ENCODE data around the gene IMPDH1.

Gene IMPDH1

DNA sequence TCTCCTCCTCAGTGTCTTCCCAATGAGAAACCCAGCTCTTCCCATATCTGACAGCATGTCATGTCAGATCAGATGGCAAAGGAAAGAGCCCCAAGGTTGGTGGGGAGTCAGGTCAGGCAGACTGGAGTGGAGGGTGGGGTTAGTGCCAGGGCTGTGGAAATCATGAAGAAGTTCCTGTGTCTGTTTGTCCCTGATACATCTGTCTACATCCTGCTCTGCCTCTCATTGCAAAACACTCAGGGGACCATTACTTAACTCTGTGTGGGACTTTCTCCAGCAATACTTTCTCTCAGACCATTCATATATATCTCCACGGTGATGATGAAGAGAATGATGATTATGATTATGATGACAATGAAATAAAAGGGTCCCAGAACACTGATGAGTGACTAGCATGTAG is 51.5 kb downstream of the IMPDH1 start:
- no peak for DNase-seq

DNA sequence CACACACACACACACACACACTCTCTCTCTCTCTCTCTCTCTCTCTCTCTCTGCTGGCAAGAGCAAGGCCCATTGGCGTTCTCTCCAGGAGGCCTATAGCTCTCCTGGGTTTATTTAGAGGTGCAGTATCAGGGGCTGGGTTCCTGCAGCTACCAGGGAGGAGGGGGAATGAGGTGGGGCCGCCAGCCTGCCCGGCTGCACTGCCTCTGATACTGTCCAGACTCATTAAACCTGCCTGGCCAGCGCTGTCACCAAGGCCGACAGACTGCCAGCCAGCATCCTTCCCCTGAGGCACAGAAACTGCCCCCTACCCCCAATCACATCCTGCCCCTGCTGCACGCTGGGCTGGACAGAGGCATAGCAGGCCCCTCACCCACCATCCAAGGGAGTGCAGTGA is 52.6 kb downstream of the IMPDH1 start:
- DNase-seq = no peak

GRCh38 chr7:128356546-128357216 is 53.1 kb downstream of the IMPDH1 start:
- DNase-seq = no peak

- no peak for DNase-seq
These were observed 56.2 kb downstream of the IMPDH1 start for GRCh38 chr7:128353610-128354009.

DNA sequence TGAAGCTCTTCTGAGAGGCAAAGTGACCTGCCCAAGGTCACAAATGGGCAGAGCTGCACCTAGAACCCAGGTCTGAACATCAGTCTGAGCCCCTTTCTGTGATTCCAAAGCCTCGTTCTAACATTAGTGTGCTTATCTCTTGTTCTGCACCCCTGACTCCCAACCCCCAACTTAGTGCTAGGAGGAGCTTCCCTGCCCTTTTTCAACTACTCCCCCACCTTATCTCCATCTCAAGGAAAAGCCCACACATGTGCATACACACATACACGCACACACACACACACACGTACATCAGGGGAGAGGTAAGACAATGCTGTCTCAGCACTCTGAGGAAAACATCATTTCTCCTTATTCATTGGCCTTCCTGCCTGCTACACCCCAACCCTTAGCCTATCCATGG is 56.6 kb downstream of the IMPDH1 start:
- DNase-seq = no peak

GRCh38 chr7:128352636-128353035 is 57.1 kb downstream of the IMPDH1 start:
- no peak for DNase-seq

GRCh38 chr7:128352153-128352537 is 57.6 kb downstream of the IMPDH1 start:
- peak; percentile 64 for DNase-seq

- no peak for DNase-seq
These were observed 58.3 kb downstream of the IMPDH1 start for GRCh38 chr7:128351296-128352152.

DNA sequence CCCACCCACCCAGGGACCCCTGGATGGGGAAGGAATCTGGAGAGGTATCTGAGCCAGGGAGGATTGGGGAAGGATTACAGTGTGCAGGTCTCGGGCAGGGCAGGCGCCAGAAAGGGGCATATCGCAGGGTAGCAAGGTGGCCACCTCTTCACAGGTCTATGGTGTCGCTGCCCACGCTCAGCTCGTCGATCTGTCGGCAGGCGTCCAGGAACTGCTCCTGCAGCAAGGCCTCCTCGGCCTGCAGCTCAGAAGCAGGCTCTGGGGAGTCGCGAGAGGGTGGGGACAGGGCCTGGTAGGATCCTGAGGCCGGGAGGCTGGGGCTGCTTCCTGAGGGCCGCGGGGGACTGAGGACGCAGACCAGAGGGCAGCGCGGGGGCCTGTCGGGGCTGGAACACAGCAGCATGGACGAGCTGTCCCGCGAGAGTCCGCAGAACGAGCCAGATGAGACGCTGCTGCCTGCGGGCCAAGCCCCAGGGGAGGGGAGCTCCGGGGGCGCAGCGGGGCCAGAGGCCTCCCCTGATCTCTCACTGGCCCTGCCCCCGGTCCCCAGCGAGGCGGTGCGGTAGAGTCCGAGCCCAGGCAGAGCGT is 59.0 kb downstream of the IMPDH1 start:
- no peak for DNase-seq

DNA sequence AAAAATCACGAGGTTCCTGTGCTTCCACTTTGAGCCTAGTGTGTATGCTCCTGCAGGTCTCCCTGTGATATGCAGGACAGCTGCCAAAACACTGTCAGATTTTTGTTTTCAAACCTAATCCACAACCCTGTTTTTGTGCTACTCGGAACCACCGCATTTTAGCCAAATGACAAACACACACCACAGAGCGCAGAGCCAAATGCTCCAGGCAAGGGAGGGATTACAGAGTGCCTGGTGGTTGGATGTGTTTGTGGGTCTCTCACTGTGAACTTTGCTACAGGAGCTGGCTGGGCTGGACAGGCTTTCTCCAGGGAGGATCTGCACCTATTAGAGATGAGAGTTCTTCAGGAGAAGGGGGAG is 60.3 kb downstream of the IMPDH1 start:
- DNase-seq = no peak

DNA sequence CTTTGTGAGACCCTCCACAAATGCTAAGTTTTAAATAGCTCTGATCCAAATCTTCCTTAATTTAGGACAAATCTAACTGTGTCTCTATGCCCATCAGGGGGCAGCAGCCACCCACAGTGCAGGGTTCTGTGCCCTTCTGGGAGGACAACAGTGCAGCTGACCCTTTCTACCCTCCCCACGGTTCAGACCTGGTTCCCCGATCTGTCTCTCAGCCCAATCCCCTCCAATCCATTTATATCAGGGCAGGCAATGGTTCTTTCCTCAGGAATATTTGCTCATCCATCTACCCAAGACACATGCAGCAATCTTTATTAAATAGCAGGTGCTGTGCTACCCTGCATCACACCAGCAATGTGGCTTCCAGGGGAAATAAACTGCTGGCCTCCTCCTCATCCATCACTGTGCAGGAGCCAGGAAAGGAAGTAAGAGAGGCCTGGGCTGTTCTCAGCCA is 62.1 kb downstream of the IMPDH1 start:
- DNase-seq = peak; percentile 73

DNA sequence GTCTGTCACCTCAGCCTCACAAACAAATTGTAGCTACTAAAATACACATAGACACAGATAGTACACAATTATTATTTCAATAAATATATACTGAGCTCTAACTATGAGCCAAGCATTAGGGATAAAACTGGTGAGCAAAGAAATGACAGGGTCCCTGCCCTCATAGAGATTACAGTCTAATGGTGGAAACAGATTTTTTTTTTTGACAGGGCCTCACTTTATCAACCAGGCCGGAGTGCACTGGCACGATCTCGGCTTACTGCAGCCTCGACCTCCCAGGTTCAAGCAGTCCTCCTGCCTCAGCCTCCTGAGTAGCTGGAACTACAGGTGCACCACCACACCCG is 65.4 kb downstream of the IMPDH1 start:
- no peak for DNase-seq

GRCh38 chr7:128343554-128344430 is 66.0 kb downstream of the IMPDH1 start, which contains the start of gene RBM28:
RBM28 (minus strand) TSS chr7:128343908; CDS start chr7:128343793, 115 bp downstream.
- DNase-seq = peak; percentile 88
